ENCODE data around the gene SCAP.

SCAP gene

DNA sequence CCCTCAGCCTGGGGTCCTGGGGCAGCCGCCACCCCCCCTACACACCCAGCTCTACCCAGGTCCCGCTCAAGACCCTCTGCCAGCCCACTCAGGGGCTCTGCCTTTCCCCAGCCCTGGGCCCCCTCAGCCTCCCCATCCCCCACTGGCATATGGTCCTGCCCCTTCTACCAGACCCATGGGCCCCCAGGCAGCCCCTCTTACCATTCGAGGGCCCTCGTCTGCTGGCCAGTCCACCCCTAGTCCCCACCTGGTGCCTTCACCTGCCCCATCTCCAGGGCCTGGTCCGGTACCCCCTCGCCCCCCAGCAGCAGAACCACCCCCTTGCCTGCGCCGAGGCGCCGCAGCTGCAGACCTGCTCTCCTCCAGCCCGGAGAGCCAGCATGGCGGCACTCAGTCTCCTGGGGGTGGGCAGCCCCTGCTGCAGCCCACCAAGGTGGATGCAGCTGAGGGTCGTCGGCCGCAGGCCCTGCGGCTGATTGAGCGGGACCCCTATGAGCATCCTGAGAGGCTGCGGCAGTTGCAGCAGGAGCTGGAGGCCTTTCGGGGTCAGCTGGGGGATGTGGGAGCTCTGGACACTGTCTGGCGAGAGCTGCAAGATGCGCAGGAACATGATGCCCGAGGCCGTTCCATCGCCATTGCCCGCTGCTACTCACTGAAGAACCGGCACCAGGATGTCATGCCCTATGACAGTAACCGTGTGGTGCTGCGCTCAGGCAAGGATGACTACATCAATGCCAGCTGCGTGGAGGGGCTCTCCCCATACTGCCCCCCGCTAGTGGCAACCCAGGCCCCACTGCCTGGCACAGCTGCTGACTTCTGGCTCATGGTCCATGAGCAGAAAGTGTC lies 64.7 kb downstream of the SCAP start:
- Mint-ChIP-seq H3K9me3 (no peaks in the 10 kb centered on the region), H3K36me3 (peaks cover 15% of the 10 kb centered on the region), H3K27ac (no peak overlapping the region), H3K27me3 (no peaks in the 10 kb centered on the region), H3K4me3 (no peak overlapping the region), H3K4me1 (peaks cover 15% of the 10 kb centered on the region)
- no peak for ATAC-seq (ENCODE audit: low read depth)
- no peak for DNase-seq (ENCODE audit: low spot score in 2 of 2)

- no peak for DNase-seq (ENCODE audit: low spot score in 2 of 2)
Measured at GRCh38 chr3:47410417-47410720, 65.4 kb downstream of the SCAP start.

DNA sequence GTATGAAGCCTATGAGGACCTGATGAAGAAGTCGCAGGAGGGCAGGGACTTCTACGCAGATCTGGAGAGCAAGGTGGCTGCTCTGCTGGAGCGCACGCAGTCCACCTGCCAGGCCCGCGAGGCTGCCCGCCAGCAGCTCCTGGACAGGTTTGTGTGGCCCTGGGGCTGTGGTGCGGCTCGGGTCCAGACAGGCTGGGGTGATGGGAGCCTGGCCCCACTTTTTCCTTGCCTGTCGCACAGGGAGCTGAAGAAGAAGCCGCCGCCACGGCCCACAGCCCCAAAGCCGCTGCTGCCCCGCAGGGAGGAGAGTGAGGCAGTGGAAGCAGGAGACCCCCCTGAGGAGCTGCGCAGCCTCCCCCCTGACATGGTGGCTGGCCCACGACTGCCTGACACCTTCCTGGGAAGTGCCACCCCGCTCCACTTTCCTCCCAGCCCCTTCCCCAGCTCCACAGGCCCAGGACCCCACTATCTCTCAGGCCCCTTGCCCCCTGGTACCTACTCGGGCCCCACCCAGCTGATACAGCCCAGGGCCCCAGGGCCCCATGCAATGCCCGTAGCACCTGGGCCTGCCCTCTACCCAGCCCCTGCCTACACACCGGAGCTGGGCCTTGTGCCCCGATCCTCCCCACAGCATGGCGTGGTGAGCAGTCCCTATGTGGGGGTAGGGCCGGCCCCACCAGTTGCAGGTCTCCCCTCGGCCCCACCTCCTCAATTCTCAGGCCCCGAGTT lies 65.9 kb downstream of the SCAP start:
- Mint-ChIP-seq H3K4me1 (peaks cover 13% of the 10 kb centered on the region), H3K27ac (no peak overlapping the region), H3K4me3 (no peak overlapping the region), H3K36me3 (peaks cover 17% of the 10 kb centered on the region), H3K9me3 (no peaks in the 10 kb centered on the region), H3K27me3 (no peaks in the 10 kb centered on the region)
- no peak for ATAC-seq (ENCODE audit: low read depth)
- no peak for DNase-seq (ENCODE audit: low spot score in 2 of 2)

More at GRCh38 chr3:47410417-47410720, 65.4 kb downstream of the SCAP start:
- Mint-ChIP-seq H3K9me3 (no peaks in the 10 kb centered on the region), H3K4me3 (no peak overlapping the region), H3K27ac (no peak overlapping the region), H3K4me1 (peaks cover 16% of the 10 kb centered on the region), H3K27me3 (no peaks in the 10 kb centered on the region), H3K36me3 (peaks cover 17% of the 10 kb centered on the region)
- ATAC-seq (ENCODE audit: low read depth): no peak

- H3K27me3 Mint-ChIP-seq: no peaks in the 10 kb centered on the region
- H3K27ac Mint-ChIP-seq: no peak overlapping the region
- ATAC-seq (ENCODE audit: low read depth): no peak
- H3K4me3 Mint-ChIP-seq: no peak overlapping the region
- no peak for DNase-seq (ENCODE audit: low spot score in 2 of 2)
- H3K9me3 Mint-ChIP-seq: no peaks in the 10 kb centered on the region
- peaks cover 17% of the 10 kb centered on the region for H3K36me3 Mint-ChIP-seq
- peaks cover 7% of the 10 kb centered on the region for H3K4me1 Mint-ChIP-seq
Measured at GRCh38 chr3:47409284-47409683, 66.5 kb downstream of the SCAP start.

GRCh38 chr3:47408839-47409229 lies 66.9 kb downstream of the SCAP start:
- H3K4me3 Mint-ChIP-seq: no peak overlapping the region
- DNase-seq (ENCODE audit: low spot score in 2 of 2) (no peak), ATAC-seq (ENCODE audit: low read depth) (no peak)
- peaks cover 5% of the 10 kb centered on the region for H3K4me1 Mint-ChIP-seq
- peaks cover 17% of the 10 kb centered on the region for H3K36me3 Mint-ChIP-seq
- H3K9me3 Mint-ChIP-seq: no peaks in the 10 kb centered on the region
- no peaks in the 10 kb centered on the region for H3K27me3 Mint-ChIP-seq
- H3K27ac Mint-ChIP-seq: no peak overlapping the region

DNA sequence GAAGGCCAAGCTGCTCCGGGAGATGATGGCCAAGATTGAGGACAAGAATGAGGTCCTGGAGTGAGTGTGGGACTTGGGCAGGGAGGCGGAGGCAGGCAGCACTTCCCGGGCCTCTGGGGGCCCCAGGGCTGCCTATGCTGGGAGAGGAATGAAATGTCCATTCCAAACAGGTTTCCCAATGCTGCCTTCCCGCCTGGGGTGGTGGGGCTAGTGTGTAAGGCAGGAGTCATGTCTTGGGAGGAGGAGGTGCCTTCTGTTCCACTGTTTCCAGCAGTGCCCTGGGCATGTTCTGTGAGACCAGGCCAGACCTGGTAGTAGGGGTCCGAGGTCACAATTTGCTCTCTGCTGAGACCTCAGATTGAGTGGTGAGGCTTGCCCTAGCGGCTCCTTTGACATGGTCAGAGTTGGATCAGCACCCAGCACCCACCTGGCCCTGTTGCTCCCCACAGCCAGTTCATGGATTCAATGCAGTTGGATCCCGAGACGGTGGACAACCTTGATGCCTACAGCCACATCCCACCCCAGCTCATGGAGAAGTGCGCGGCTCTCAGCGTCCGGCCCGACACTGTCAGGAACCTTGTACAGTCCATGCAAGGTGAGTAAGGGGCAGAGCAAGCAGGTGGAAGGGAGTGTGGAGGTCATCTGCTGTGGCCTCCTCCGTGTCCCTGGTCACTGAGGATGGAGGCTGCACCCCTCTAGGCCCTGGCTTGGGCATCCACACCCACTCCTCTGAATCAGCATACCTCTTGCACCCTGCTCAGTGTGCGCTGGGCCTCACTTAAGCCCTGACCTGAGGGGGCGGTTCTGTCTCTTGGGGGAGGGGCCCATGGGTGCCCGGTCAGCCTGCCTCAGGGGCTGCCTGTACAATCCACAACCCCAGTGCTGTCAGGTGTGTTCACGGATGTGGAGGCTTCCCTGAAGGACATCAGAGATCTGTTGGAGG lies 67.6 kb downstream of the SCAP start:
- Mint-ChIP-seq H3K36me3 (peaks cover 20% of the 10 kb centered on the region), H3K27ac (no peak overlapping the region), H3K9me3 (no peaks in the 10 kb centered on the region), H3K27me3 (no peaks in the 10 kb centered on the region), H3K4me1 (peaks cover 5% of the 10 kb centered on the region), H3K4me3 (no peak overlapping the region)
- no peak for ATAC-seq (ENCODE audit: low read depth)
- DNase-seq (ENCODE audit: low spot score in 2 of 2): no peak

DNA sequence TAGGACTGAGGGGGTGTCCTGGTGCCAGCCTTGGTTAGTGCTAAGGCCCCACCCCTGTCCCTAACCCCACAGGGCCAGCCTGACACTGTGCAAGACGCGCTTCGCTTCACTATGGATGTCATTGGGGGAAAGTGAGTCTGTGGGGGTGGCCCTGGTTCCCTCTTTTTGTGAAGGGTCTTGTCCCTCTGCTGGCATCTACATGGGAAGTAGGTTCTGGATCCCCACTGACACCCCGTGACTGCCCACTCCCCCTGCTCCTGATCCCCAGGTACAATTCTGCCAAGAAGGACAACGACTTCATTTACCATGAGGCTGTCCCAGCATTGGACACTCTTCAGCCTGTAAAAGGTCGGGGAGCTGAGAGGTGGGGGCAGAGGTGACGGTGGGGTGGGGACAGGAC lies 68.5 kb downstream of the SCAP start:
- H3K27me3 Mint-ChIP-seq: no peaks in the 10 kb centered on the region
- DNase-seq (ENCODE audit: low spot score in 2 of 2): no peak
- no peak for ATAC-seq (ENCODE audit: low read depth)
- H3K9me3 Mint-ChIP-seq: no peaks in the 10 kb centered on the region
- peaks cover 5% of the 10 kb centered on the region for H3K4me1 Mint-ChIP-seq
- no peak overlapping the region for H3K27ac Mint-ChIP-seq
- H3K4me3 Mint-ChIP-seq: no peak overlapping the region
- H3K36me3 Mint-ChIP-seq: peaks cover 16% of the 10 kb centered on the region

- ATAC-seq (ENCODE audit: low read depth) (no peak), DNase-seq (ENCODE audit: low spot score in 2 of 2) (no peak)
- H3K27ac Mint-ChIP-seq: no peak overlapping the region
- H3K27me3 Mint-ChIP-seq: no peaks in the 10 kb centered on the region
- H3K4me3 Mint-ChIP-seq: no peak overlapping the region
- peaks cover 16% of the 10 kb centered on the region for H3K36me3 Mint-ChIP-seq
- peaks cover 5% of the 10 kb centered on the region for H3K4me1 Mint-ChIP-seq
- H3K9me3 Mint-ChIP-seq: no peaks in the 10 kb centered on the region
Measured at GRCh38 chr3:47406762-47407149, 69.0 kb downstream of the SCAP start.

DNA sequence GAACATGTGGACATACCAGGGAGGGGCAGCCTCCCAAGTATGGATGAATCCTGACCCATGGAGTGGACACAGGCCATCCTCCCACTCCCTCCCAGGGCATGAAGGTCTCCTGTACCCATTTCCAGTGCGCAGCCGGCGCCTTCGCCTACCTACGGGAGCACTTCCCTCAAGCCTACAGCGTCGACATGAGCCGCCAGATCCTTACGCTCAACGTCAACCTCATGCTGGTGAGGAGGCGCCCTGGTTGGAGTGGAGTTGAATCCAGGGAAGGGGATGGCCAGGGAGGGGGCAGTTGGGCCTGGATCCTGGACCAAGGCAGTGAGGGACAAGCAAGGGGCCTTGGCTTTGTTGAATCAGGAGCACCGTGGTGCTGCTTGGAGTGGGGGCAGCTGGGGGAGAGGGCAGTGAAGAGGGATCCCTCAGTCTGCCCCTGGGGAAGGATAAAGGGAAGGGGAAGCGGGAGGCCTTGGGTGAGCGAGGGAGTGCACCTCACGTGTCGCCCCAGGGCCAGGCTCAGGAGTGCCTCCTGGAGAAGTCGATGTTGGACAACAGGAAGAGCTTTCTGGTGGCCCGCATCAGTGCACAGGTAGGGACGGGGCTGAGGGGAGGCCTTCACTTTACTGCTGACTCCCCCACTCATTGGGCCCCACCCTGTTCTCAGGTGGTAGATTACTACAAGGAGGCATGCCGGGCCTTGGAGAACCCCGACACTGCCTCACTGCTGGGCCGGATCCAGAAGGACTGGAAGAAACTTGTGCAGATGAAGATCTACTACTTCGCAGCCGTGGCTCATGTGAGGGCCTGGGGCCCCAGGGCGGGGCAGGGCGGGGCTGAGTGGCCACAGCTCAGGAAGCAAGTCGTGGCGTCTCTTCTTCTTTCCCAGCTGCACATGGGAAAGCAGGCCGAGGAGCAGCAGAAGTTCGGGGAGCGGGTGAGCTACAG lies 69.7 kb downstream of the SCAP start:
- Mint-ChIP-seq H3K27ac (no peak overlapping the region), H3K4me1 (peaks cover 5% of the 10 kb centered on the region), H3K27me3 (no peaks in the 10 kb centered on the region), H3K9me3 (no peaks in the 10 kb centered on the region), H3K36me3 (peaks cover 16% of the 10 kb centered on the region), H3K4me3 (no peak overlapping the region)
- ATAC-seq (ENCODE audit: low read depth): no peak
- no peak for DNase-seq (ENCODE audit: low spot score in 2 of 2)

GRCh38 chr3:47404955-47405790 lies 70.6 kb downstream of the SCAP start:
- Mint-ChIP-seq H3K4me1 (peaks cover 5% of the 10 kb centered on the region), H3K27ac (no peak overlapping the region), H3K36me3 (peaks cover 15% of the 10 kb centered on the region), H3K9me3 (no peaks in the 10 kb centered on the region), H3K27me3 (no peaks in the 10 kb centered on the region), H3K4me3 (no peak overlapping the region)
- no peak for ATAC-seq (ENCODE audit: low read depth)
- no peak for DNase-seq (ENCODE audit: low spot score in 2 of 2)

DNA sequence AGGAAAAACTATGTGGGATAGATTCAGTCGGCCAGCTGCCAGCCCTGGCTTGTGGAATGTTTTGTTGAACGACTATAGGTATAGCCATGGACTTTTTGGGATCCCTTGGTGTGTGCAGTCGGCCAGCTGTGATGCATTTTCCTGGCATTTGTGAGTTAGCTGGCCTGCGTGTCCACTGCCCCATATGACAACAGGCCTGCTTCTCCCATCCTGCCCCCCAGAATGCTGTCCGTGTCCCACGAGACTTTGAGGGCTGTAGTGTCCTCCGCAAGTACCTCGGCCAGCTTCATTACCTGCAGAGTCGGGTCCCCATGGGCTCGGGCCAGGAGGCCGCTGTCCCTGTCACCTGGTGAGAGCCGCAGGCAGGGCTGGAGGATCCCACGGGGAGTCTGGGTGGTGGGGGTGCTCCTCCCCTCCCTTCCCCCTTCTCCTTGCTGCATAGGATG lies 71.3 kb downstream of the SCAP start:
- Mint-ChIP-seq H3K27me3 (no peaks in the 10 kb centered on the region), H3K4me1 (peaks cover 5% of the 10 kb centered on the region), H3K4me3 (no peak overlapping the region), H3K36me3 (peaks cover 15% of the 10 kb centered on the region), H3K9me3 (no peaks in the 10 kb centered on the region), H3K27ac (no peak overlapping the region)
- DNase-seq (ENCODE audit: low spot score in 2 of 2) (no peak), ATAC-seq (ENCODE audit: low read depth) (no peak)

DNA sequence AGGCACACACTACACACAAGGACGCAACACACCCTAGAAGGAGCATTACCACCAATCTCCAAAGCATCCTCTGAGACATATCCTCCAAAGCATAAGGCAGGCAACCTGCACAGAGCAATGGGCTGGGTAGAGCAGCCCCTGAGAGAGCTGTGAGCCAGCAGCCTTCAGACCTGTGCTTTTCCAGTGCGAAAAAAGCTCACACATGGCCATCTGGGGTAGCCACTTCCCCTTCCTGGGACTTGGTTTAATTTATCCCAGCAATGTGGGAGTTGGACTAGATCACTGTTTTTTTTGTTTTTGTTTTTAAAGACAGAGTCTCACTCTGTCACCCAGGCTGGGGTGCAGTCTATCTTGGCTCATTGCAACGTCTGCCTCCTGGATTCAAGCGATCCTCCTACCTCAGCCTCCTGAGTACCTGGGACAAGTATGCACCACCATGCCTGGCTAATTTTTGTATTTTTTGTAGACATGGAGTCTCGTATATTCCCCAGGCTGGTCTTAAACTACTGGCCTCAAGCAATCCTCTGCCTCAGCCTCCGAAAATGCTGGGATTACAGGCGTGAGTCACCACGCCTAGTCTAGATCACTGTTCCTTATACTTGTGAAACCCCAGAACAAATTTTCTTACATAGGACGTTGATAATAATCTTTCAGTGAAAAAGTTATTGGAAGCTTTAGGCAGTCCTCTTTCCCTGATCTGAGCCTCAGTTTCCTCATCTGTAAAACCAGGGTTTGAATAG lies 76.0 kb downstream of the SCAP start:
- Mint-ChIP-seq H3K36me3 (peaks cover 8% of the 10 kb centered on the region), H3K27me3 (no peaks in the 10 kb centered on the region), H3K27ac (peak overlapping the region; percentile 35), H3K9me3 (no peaks in the 10 kb centered on the region), H3K4me3 (no peak overlapping the region), H3K4me1 (peaks cover 3% of the 10 kb centered on the region)
- DNase-seq (ENCODE audit: low spot score in 2 of 2) (no peak), ATAC-seq (ENCODE audit: low read depth) (no peak)
